ENCODE results near the gene FGGY.

The FGGY gene

GRCh38 chr1:59406437-59407164 is 109.7 kb downstream of the FGGY start:
- Histone ChIP-seq H3K27ac (ENCODE audit: poor library complexity, severe bottlenecking) (no peak overlapping the region), H3K4me1 (ENCODE audit: insufficient read depth, poor library complexity, severe bottlenecking) (no peaks in the 10 kb centered on the region), H3K4me3 (ENCODE audit: severe bottlenecking) (no peak overlapping the region), H3K9me3 (ENCODE audit: severe bottlenecking) (no peaks in the 10 kb centered on the region), H3K36me3 (ENCODE audit: low read depth) (no peaks in the 10 kb centered on the region), H3K27me3 (ENCODE audit: insufficient read depth, poor library complexity, severe bottlenecking) (no peaks in the 10 kb centered on the region)
- ATAC-seq (ENCODE audit: low read depth) (no peak), DNase-seq (ENCODE audit: low spot score) (no peak)
- TF ChIP-seq CTCF (IDR thresholded peaks at IDR 0.05; ENCODE audit: poor library complexity, severe bottlenecking): no peak

- no peak overlapping the region for H3K27ac ChIP-seq (ENCODE audit: poor library complexity, severe bottlenecking)
- H3K9me3 ChIP-seq (ENCODE audit: severe bottlenecking): no peaks in the 10 kb centered on the region
- no peaks in the 10 kb centered on the region for H3K27me3 ChIP-seq (ENCODE audit: insufficient read depth, poor library complexity, severe bottlenecking)
- TF ChIP-seq CTCF (IDR thresholded peaks at IDR 0.05; ENCODE audit: poor library complexity, severe bottlenecking): no peak
- DNase-seq (ENCODE audit: low spot score) (no peak), ATAC-seq (ENCODE audit: low read depth) (no peak)
- H3K4me3 ChIP-seq (ENCODE audit: severe bottlenecking): no peak overlapping the region
- H3K36me3 ChIP-seq (ENCODE audit: low read depth): no peaks in the 10 kb centered on the region
- H3K4me1 ChIP-seq (ENCODE audit: insufficient read depth, poor library complexity, severe bottlenecking): no peaks in the 10 kb centered on the region
Observed at GRCh38 chr1:59408608-59409240, 111.8 kb downstream of the FGGY start.

- DNase-seq (ENCODE audit: low spot score) (no peak), ATAC-seq (ENCODE audit: low read depth) (no peak)
- H3K27me3 ChIP-seq (ENCODE audit: insufficient read depth, poor library complexity, severe bottlenecking): no peaks in the 10 kb centered on the region
- no peaks in the 10 kb centered on the region for H3K36me3 ChIP-seq (ENCODE audit: low read depth)
- TF ChIP-seq CTCF (IDR thresholded peaks at IDR 0.05; ENCODE audit: poor library complexity, severe bottlenecking): no peak
- H3K4me3 ChIP-seq (ENCODE audit: severe bottlenecking): no peak overlapping the region
- no peaks in the 10 kb centered on the region for H3K4me1 ChIP-seq (ENCODE audit: insufficient read depth, poor library complexity, severe bottlenecking)
- no peak overlapping the region for H3K27ac ChIP-seq (ENCODE audit: poor library complexity, severe bottlenecking)
- H3K9me3 ChIP-seq (ENCODE audit: severe bottlenecking): no peaks in the 10 kb centered on the region
Observed at GRCh38 chr1:59409549-59409948, 112.7 kb downstream of the FGGY start.

DNA sequence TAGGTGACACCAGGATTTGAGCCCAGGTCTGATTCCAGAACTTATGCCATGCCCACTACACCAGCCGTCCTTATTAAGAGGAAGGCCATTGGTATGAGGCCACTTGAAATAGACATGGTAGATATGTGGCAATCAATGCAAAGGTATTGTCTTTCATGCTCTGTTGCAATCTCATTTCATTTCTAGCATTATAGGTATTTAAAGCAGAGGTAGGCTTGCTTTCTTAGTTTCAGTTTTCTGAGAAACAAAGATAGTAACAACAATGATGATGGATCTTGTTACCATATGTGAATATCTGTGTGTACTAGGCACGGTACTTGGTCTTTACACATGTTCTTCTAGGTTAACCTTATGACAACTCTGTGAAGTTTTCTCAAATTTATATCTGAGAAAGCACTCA is 113.1 kb downstream of the FGGY start:
- Histone ChIP-seq H3K4me3 (ENCODE audit: severe bottlenecking) (no peak overlapping the region), H3K27ac (ENCODE audit: poor library complexity, severe bottlenecking) (no peak overlapping the region), H3K27me3 (ENCODE audit: insufficient read depth, poor library complexity, severe bottlenecking) (no peaks in the 10 kb centered on the region), H3K36me3 (ENCODE audit: low read depth) (no peaks in the 10 kb centered on the region), H3K9me3 (ENCODE audit: severe bottlenecking) (no peaks in the 10 kb centered on the region), H3K4me1 (ENCODE audit: insufficient read depth, poor library complexity, severe bottlenecking) (no peaks in the 10 kb centered on the region)
- no peak for TF ChIP-seq CTCF (IDR thresholded peaks at IDR 0.05; ENCODE audit: poor library complexity, severe bottlenecking)
- ATAC-seq (ENCODE audit: low read depth) (no peak), DNase-seq (ENCODE audit: low spot score) (no peak)

GRCh38 chr1:59410457-59410856 is 113.6 kb downstream of the FGGY start:
- DNase-seq (ENCODE audit: low spot score) (no peak), ATAC-seq (ENCODE audit: low read depth) (no peak)
- Histone ChIP-seq H3K9me3 (ENCODE audit: severe bottlenecking) (no peaks in the 10 kb centered on the region), H3K4me3 (ENCODE audit: severe bottlenecking) (no peak overlapping the region), H3K27ac (ENCODE audit: poor library complexity, severe bottlenecking) (no peak overlapping the region), H3K4me1 (ENCODE audit: insufficient read depth, poor library complexity, severe bottlenecking) (no peaks in the 10 kb centered on the region), H3K27me3 (ENCODE audit: insufficient read depth, poor library complexity, severe bottlenecking) (no peaks in the 10 kb centered on the region), H3K36me3 (ENCODE audit: low read depth) (no peaks in the 10 kb centered on the region)
- TF ChIP-seq CTCF (IDR thresholded peaks at IDR 0.05; ENCODE audit: poor library complexity, severe bottlenecking): no peak
